Amygdala (tissue), 56 donors: ENCODE results near the gene WDR37.
"Not testable (repeated sequence)": the region's sequence is repeated elsewhere in the genome, so short reads cannot be mapped to it uniquely, and the experiment has no call there.

Experiments
- DNase-seq, 56 donors: peaks; one replicate each; lab custom pipeline; 2025; lab: John Stamatoyannopoulos, UW

WDR37 gene

GRCh38 chr10:1056326-1057105 lies at the start of gene WDR37:
WDR37 (plus strand) TSS chr10:1056385; CDS start chr10:1072156, 15,771 bp downstream.
- DNase-seq, result peak in 55 of 56 donors; percentile 34 to 91 (median 76)

- DNase-seq, result no peak
Measured at GRCh38 chr10:1006573-1006972, 49.6 kb upstream of the WDR37 start.

- DNase-seq, result no peak
Measured at GRCh38 chr10:1007583-1007982, 48.6 kb upstream of the WDR37 start.

GRCh38 chr10:1009071-1009494 lies 47.1 kb upstream of the WDR37 start:
- DNase-seq, result no peak

GRCh38 chr10:1009947-1010346 lies 46.2 kb upstream of the WDR37 start:
- DNase-seq, result not testable (repeated sequence)

- DNase-seq, result no peak
Measured at GRCh38 chr10:1010703-1011102, 45.5 kb upstream of the WDR37 start.

- no peak for DNase-seq
Measured at GRCh38 chr10:1011696-1012095, 44.5 kb upstream of the WDR37 start.

- no peak for DNase-seq
Measured at GRCh38 chr10:1015688-1016087, 40.5 kb upstream of the WDR37 start.

GRCh38 chr10:1019362-1019761 lies 36.8 kb upstream of the WDR37 start:
- no peak for DNase-seq

GRCh38 chr10:1020460-1020859 lies 35.7 kb upstream of the WDR37 start:
- no peak for DNase-seq

- DNase-seq, result no peak
Measured at GRCh38 chr10:1020958-1021357, 35.2 kb upstream of the WDR37 start.

- peak in 24 of 56 donors; percentile 3 to 69 (median 35) for DNase-seq
Measured at GRCh38 chr10:1022413-1022812, 33.8 kb upstream of the WDR37 start.

GRCh38 chr10:1024103-1024502 lies 32.1 kb upstream of the WDR37 start:
- no peak for DNase-seq

GRCh38 chr10:1025683-1026082 lies 30.5 kb upstream of the WDR37 start, which contains the start of gene IDI2:
IDI2 (minus strand) TSS chr10:1025859; CDS start chr10:1024723, 1,136 bp downstream.
- DNase-seq, result no peak

- no peak for DNase-seq
Measured at GRCh38 chr10:1026578-1026977, 29.6 kb upstream of the WDR37 start.

GRCh38 chr10:1029838-1030237 lies 26.3 kb upstream of the WDR37 start:
- DNase-seq, result no peak

- DNase-seq, result no peak
Measured at GRCh38 chr10:1033601-1034000, 22.6 kb upstream of the WDR37 start.

GRCh38 chr10:1034758-1035157 lies 21.4 kb upstream of the WDR37 start:
- peak in 13 of 56 donors; percentile 18 to 52 (median 37) for DNase-seq

GRCh38 chr10:1035201-1035600 lies 21.0 kb upstream of the WDR37 start:
- DNase-seq, result peak in 34 of 56 donors; percentile 13 to 81 (median 44)

GRCh38 chr10:1036341-1036791 lies 19.8 kb upstream of the WDR37 start:
- DNase-seq, result no peak

GRCh38 chr10:1037098-1037497 lies 19.1 kb upstream of the WDR37 start:
- DNase-seq, result peak in 20 of 56 donors; percentile 22 to 73 (median 38)

GRCh38 chr10:1038769-1039168 lies 17.4 kb upstream of the WDR37 start:
- DNase-seq, result not testable (repeated sequence)
